MM.1S (cell line): ENCODE results near the gene DPY19L1.

Experiments
- CTCF ChIP-seq: fragments of 300-600 bp; sonication (generic); IDR thresholded peaks from 2 replicates; pipeline ENCODE4 v1.5.1; 2016; ENCODE audit warnings: antibody characterized with exemption, low read length, mixed read lengths
- EZH2 ChIP-seq: fragments of 300-600 bp; sonication (generic); optimal IDR thresholded peaks from 2 replicates; pipeline ENCODE3; 2017; ENCODE audit warnings: low read depth, mild to moderate bottlenecking, antibody characterized with exemption, low read length, mixed read lengths
- EZH2phosphoT487 ChIP-seq: fragments of 300-600 bp; sonication (generic); IDR thresholded peaks from 2 replicates; pipeline ENCODE4 v1.6.1; 2018; ENCODE audit warnings: antibody characterized with exemption, low read length

- no peak for TF ChIP-seq CTCF
- no peak for TF ChIP-seq EZH2
- TF ChIP-seq EZH2phosphoT487 = no peak
Observed at GRCh38 chr7:35021445-35021844, 15.8 kb downstream of the DPY19L1 start.
